ENCODE results near the gene BASP1.

GRCh38 chr5:17182981-17183380, 34.5 kb upstream of the BASP1 start:
- TF ChIP-seq, protein P1, sequence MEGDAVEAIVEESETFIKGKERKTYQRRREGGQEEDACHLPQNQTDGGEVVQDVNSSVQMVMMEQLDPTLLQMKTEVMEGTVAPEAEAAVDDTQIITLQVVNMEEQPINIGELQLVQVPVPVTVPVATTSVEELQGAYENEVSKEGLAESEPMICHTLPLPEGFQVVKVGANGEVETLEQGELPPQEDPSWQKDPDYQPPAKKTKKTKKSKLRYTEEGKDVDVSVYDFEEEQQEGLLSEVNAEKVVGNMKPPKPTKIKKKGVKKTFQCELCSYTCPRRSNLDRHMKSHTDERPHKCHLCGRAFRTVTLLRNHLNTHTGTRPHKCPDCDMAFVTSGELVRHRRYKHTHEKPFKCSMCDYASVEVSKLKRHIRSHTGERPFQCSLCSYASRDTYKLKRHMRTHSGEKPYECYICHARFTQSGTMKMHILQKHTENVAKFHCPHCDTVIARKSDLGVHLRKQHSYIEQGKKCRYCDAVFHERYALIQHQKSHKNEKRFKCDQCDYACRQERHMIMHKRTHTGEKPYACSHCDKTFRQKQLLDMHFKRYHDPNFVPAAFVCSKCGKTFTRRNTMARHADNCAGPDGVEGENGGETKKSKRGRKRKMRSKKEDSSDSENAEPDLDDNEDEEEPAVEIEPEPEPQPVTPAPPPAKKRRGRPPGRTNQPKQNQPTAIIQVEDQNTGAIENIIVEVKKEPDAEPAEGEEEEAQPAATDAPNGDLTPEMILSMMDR (IDR thresholded peaks at IDR 0.05; ENCODE audit: insufficient read depth, low read length): no peak
- no peak for TF ChIP-seq POLR2AphosphoS5 (IDR thresholded peaks at IDR 0.05; ENCODE audit: low read depth)
- TF ChIP-seq REST (IDR thresholded peaks at IDR 0.05; ENCODE audit: insufficient replicate concordance, low read depth): no peak
